ENCODE measurements around the gene BRAF.

BRAF gene

DNA sequence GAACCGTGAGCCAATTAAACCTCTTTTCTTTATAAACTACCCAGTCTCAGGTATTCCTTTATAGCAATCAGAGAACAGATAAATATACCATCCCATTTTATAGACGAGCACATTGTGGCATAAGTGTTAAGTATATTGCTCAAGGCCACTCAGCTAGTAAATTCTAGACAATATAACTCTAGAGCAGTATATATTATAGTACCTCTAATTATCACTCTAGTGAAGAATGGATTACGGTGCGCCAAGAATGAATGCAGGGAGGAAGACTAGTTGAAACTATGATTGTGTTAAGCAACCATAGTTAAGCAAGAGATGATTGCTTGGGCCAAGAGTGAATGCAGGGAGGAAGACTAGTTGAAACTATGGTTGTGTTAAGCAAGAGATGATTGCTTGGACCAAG is 60.9 kb downstream of the BRAF start:
- no peak overlapping the region for H3K27ac ChIP-seq (ENCODE audit: low read length)
- no peak overlapping the region for H3K9ac ChIP-seq (ENCODE audit: low read length)
- no peaks in the 10 kb centered on the region for H3K4me1 ChIP-seq (ENCODE audit: low read length)
- TF ChIP-seq EZH2 (optimal IDR thresholded peaks at IDR 0.05; ENCODE audit: low read depth, low read length) (no peak), EZH2phosphoT487 (IDR thresholded peaks at IDR 0.05; ENCODE audit: low read length) (no peak)
- TF ChIP-seq, protein P1, sequence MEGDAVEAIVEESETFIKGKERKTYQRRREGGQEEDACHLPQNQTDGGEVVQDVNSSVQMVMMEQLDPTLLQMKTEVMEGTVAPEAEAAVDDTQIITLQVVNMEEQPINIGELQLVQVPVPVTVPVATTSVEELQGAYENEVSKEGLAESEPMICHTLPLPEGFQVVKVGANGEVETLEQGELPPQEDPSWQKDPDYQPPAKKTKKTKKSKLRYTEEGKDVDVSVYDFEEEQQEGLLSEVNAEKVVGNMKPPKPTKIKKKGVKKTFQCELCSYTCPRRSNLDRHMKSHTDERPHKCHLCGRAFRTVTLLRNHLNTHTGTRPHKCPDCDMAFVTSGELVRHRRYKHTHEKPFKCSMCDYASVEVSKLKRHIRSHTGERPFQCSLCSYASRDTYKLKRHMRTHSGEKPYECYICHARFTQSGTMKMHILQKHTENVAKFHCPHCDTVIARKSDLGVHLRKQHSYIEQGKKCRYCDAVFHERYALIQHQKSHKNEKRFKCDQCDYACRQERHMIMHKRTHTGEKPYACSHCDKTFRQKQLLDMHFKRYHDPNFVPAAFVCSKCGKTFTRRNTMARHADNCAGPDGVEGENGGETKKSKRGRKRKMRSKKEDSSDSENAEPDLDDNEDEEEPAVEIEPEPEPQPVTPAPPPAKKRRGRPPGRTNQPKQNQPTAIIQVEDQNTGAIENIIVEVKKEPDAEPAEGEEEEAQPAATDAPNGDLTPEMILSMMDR (IDR thresholded peaks at IDR 0.05; ENCODE audit: low read length) = no peak
- no peaks in the 10 kb centered on the region for H3K27me3 ChIP-seq (replicated peaks; ENCODE audit: insufficient read depth, low read length)
- H3K9me3 ChIP-seq (replicated peaks; ENCODE audit: insufficient read depth, low read length) = no peaks in the 10 kb centered on the region
- H3K4me2 ChIP-seq (ENCODE audit: low read depth, low read length) = no peak overlapping the region
- H3K4me3 ChIP-seq (ENCODE audit: low read length) = no peak overlapping the region
- DNase-seq = no peak
- H3K9me2 ChIP-seq (replicated peaks; ENCODE audit: insufficient read depth, low read length) = no peaks in the 10 kb centered on the region
- no peaks in the 10 kb centered on the region; the same call in 1 of the 2 replicates for H4K20me1 ChIP-seq (ENCODE audit: insufficient read depth, low read length)
- H3K79me2 ChIP-seq (ENCODE audit: low read length) = peaks cover 68% of the 10 kb centered on the region
- no peaks in the 10 kb centered on the region for H3F3A ChIP-seq (ENCODE audit: insufficient read depth, low read length)
- H2AFZ ChIP-seq (ENCODE audit: low read length) = no peak overlapping the region
- H3K36me3 ChIP-seq (replicated peaks; ENCODE audit: insufficient read depth, low read length) = no peaks in the 10 kb centered on the region

DNA sequence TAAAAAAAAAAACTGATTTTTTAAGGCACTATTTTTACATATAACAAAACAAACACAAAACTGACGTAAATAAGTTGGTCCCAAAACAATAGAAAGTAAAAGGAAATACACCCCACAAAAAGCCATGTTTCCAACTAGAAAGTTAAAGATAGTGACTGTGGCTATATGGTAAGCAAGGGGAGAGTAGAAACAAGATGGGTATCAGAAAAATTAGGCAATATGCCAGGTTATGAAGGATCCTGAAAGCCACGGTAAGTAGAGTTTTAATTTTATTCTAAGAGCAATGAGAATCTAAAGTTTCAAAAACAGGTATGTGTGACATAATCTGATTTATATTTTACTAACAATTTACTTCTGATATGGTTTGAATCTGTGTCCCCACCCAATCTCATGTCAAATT is 61.5 kb downstream of the BRAF start:
- no peak overlapping the region for H3K4me2 ChIP-seq (ENCODE audit: low read depth, low read length)
- DNase-seq = no peak
- no peaks in the 10 kb centered on the region for H3F3A ChIP-seq (ENCODE audit: insufficient read depth, low read length)
- no peaks in the 10 kb centered on the region for H3K36me3 ChIP-seq (replicated peaks; ENCODE audit: insufficient read depth, low read length)
- peaks cover 64% of the 10 kb centered on the region for H3K79me2 ChIP-seq (ENCODE audit: low read length)
- no peak overlapping the region for H2AFZ ChIP-seq (ENCODE audit: low read length)
- no peaks in the 10 kb centered on the region for H3K9me2 ChIP-seq (replicated peaks; ENCODE audit: insufficient read depth, low read length)
- TF ChIP-seq EZH2phosphoT487 (IDR thresholded peaks at IDR 0.05; ENCODE audit: low read length) (no peak), EZH2 (optimal IDR thresholded peaks at IDR 0.05; ENCODE audit: low read depth, low read length) (no peak)
- TF ChIP-seq, protein P1 (IDR thresholded peaks at IDR 0.05; ENCODE audit: low read length) = no peak
- no peaks in the 10 kb centered on the region for H3K9me3 ChIP-seq (replicated peaks; ENCODE audit: insufficient read depth, low read length)
- H3K27ac ChIP-seq (ENCODE audit: low read length) = no peak overlapping the region
- H4K20me1 ChIP-seq (ENCODE audit: insufficient read depth, low read length) = no peaks in the 10 kb centered on the region; the same call in 1 of the 2 replicates
- H3K9ac ChIP-seq (ENCODE audit: low read length) = no peak overlapping the region
- H3K4me3 ChIP-seq (ENCODE audit: low read length) = no peak overlapping the region
- no peaks in the 10 kb centered on the region for H3K4me1 ChIP-seq (ENCODE audit: low read length)
- no peaks in the 10 kb centered on the region for H3K27me3 ChIP-seq (replicated peaks; ENCODE audit: insufficient read depth, low read length)

DNA sequence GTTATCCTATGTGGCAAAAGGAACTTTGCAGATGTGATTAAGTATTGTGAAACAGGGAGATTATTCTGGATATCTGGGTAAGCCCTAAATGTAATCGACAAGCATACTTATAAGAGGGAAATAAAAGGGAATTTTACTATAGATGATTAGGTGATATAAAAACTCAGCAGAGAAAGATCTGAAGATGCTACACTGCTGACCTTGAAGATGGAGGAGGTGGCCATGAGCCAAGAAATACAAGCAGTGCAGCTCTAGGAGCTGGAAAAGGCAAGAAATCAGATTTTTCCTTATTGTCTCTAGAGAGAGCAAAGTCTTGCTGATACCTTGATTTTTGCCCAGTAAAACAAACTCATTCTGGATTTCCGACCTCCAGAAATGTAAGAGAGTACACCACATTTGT is 67.7 kb downstream of the BRAF start:
- Histone ChIP-seq H3K27ac (ENCODE audit: low read length) (no peak overlapping the region), H3K4me2 (ENCODE audit: low read depth, low read length) (no peak overlapping the region), H2AFZ (ENCODE audit: low read length) (no peak overlapping the region), H3K36me3 (replicated peaks; ENCODE audit: insufficient read depth, low read length) (no peaks in the 10 kb centered on the region), H3K9me3 (replicated peaks; ENCODE audit: insufficient read depth, low read length) (no peaks in the 10 kb centered on the region), H4K20me1 (ENCODE audit: insufficient read depth, low read length) (no peaks in the 10 kb centered on the region; the same call in 1 of the 2 replicates), H3K9ac (ENCODE audit: low read length) (no peak overlapping the region), H3K27me3 (replicated peaks; ENCODE audit: insufficient read depth, low read length) (no peaks in the 10 kb centered on the region), H3K4me1 (ENCODE audit: low read length) (no peaks in the 10 kb centered on the region), H3K79me2 (ENCODE audit: low read length) (peaks cover 37% of the 10 kb centered on the region), H3K9me2 (replicated peaks; ENCODE audit: insufficient read depth, low read length) (no peaks in the 10 kb centered on the region), H3F3A (ENCODE audit: insufficient read depth, low read length) (no peaks in the 10 kb centered on the region), H3K4me3 (ENCODE audit: low read length) (no peak overlapping the region)
- DNase-seq = no peak
- TF ChIP-seq, protein P1 (IDR thresholded peaks at IDR 0.05; ENCODE audit: low read length) = no peak
- TF ChIP-seq EZH2phosphoT487 (IDR thresholded peaks at IDR 0.05; ENCODE audit: low read length) = no peak
- TF ChIP-seq EZH2 (optimal IDR thresholded peaks at IDR 0.05; ENCODE audit: low read depth, low read length) = no peak

All from MM.1S (cell line).